Neural crest cell (in vitro differentiated cells): ENCODE results near the gene MTCL1. TPM values are rescaled to one million over a fixed set of nuclear protein-coding genes. Genes with fewer than 3 reads are reported as not detected.
A peak's percentile ranks its signal among the peaks of the same experiment; 100 is the strongest.

Source experiments
- DNase-seq: peaks from one replicate; pipeline ENCODE4 v3.0.0; 2021; ENCODE audit warnings: low read depth, mixed read lengths, low spot score
- H3K27ac Mint-ChIP-seq: one replicate; pipeline ENCODE4 v1.8.0; 2021; ENCODE audit warnings: mild to moderate bottlenecking, mixed read lengths; ENCODE audit not compliant: unreplicated experiment
- H3K27me3 Mint-ChIP-seq: 2 replicates; pipeline ENCODE4 v1.8.0; 2021; ENCODE audit warnings: low read depth, mild to moderate bottlenecking, mixed read lengths
- H3K36me3 Mint-ChIP-seq: 2 replicates; pipeline ENCODE4 v1.8.0; 2021; ENCODE audit warnings: low read depth, mild to moderate bottlenecking, mixed read lengths
- H3K4me1 Mint-ChIP-seq: 2 replicates; pipeline ENCODE4 v1.8.0; 2021; ENCODE audit warnings: mixed read lengths
- H3K4me3 Mint-ChIP-seq: one replicate; pipeline ENCODE4 v1.8.0; 2021; ENCODE audit warnings: mild to moderate bottlenecking, mixed read lengths
- H3K9me3 Mint-ChIP-seq: 2 replicates; pipeline ENCODE4 v1.8.0; 2021; ENCODE audit warnings: mixed read lengths
- CTCF ChIP-seq: fragments of 200-600 bp; sonication (generic); conservative IDR thresholded peaks from 2 replicates; pipeline ENCODE4 v1.5.0; 2021; ENCODE audit warnings: antibody characterized with exemption, mild to moderate bottlenecking
- total RNA-seq: library from RNA; stranded (reverse); gene quantifications from 2 replicates; pipeline ENCODE4 v1.2.1, GENCODE V29; 2021

The MTCL1 gene
- total RNA-seq, 1 donor from 2014 or later, result 17.8 TPM

DNA sequence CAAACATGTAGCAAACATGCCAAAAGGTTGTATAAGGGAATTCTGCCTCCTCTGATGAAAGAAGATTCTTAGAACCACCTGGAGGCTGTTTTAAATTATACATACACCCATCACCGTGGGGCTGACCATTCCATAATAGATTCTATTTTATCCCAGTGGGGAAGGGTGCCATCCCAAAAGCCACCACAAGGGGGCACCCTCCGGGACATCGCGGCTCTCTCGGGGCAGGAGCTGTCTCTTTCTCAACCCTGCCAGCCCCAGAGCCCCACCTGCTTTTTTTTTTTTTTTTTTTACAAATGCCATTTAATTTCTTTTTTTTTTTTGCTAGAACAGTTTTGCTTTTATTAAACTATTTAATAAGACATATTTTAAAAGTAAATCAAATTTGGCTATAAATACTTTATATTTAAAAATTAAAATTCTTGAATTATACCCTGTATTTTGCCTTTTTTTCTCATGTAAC, 8.6 kb upstream of the MTCL1 start:
- Mint-ChIP-seq H3K36me3 (no peaks in the 10 kb centered on the region), H3K4me3 (no peak overlapping the region), H3K27me3 (peaks cover 3% of the 10 kb centered on the region), H3K9me3 (no peaks in the 10 kb centered on the region), H3K4me1 (no peaks in the 10 kb centered on the region), H3K27ac (no peak overlapping the region)
- TF ChIP-seq CTCF, result peak; percentile 93
- DNase-seq, result peak; percentile 84

DNA sequence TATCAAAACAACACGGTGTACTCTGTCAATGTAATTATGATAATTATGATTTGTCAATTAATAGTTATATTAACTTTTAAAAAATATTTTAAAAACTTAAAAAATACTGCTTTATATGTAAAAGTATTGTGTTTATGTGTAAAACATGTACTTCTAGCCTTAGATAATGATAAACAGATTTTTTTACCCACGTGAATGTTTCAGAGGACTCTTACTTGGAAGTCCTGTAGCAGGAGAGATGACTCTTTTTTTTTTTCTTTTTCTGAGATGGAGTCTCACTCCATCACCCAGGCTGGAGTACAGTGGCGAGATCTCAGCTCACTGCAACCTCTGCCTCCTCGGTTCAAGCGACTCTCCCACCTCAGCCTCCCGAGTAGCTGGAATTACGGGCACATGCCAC, 6.2 kb upstream of the MTCL1 start:
- TF ChIP-seq CTCF, result no peak
- H3K4me1 Mint-ChIP-seq, result peaks cover 3% of the 10 kb centered on the region
- no peaks in the 10 kb centered on the region for H3K36me3 Mint-ChIP-seq
- no peak for DNase-seq
- no peak overlapping the region for H3K4me3 Mint-ChIP-seq
- H3K9me3 Mint-ChIP-seq, result no peaks in the 10 kb centered on the region
- peaks cover 18% of the 10 kb centered on the region for H3K27me3 Mint-ChIP-seq
- H3K27ac Mint-ChIP-seq, result no peak overlapping the region

DNA sequence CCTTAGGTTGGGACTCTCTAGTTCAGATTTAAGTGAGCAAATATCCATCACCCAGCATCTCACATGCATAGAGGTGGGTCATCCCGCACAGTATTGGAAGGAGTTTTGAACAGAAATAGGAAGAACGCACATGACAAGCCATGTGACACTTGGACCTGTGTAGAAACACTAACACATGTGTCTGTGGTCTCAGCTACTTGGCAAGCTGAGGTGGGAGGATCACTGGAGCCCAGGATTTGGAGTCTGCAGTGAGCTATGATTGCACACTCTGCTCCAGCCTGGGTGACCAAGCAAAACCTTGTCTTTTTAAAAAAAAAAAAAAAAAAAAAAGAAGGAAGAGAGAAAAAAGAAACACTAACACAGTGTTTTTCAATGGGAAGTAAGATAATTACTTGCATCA, 5.4 kb upstream of the MTCL1 start:
- no peaks in the 10 kb centered on the region for H3K9me3 Mint-ChIP-seq
- H3K4me1 Mint-ChIP-seq, result peaks cover 9% of the 10 kb centered on the region
- DNase-seq, result no peak
- no peak for TF ChIP-seq CTCF
- no peak overlapping the region for H3K27ac Mint-ChIP-seq
- H3K36me3 Mint-ChIP-seq, result no peaks in the 10 kb centered on the region
- H3K4me3 Mint-ChIP-seq, result no peak overlapping the region
- H3K27me3 Mint-ChIP-seq, result peaks cover 24% of the 10 kb centered on the region

DNA sequence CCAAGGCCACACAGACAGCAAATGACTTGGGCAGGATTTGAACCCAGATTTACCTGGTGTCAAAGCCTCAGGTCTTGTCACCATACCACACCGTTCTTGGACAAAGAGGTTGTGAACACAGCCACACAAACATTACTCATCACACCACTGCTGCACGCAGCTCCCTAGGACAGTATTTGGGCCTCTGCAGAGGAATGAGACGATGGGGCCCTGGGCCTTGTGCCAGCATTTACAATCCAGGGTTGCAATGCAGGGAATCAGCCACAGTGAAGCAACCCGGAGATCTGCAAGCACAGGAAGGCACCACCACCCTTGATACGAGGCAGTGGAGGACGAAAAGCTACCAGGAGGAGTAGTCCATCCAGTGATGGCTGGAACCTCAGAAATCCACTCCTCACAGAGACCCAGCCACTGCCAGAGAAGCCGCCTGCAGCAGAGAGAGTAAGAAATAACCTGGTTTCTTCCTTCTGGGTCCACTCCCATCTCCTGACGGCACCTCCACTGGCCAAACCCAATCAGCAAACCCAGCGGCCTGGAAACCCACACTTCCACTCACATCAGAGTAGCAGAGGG, 3.7 kb upstream of the MTCL1 start:
- no peak for TF ChIP-seq CTCF
- H3K27me3 Mint-ChIP-seq, result peaks cover 24% of the 10 kb centered on the region
- no peaks in the 10 kb centered on the region for H3K9me3 Mint-ChIP-seq
- H3K27ac Mint-ChIP-seq, result no peak overlapping the region
- peaks cover 10% of the 10 kb centered on the region for H3K4me1 Mint-ChIP-seq
- DNase-seq, result no peak
- H3K36me3 Mint-ChIP-seq, result no peaks in the 10 kb centered on the region
- peak overlapping the region; percentile 56 for H3K4me3 Mint-ChIP-seq

DNA sequence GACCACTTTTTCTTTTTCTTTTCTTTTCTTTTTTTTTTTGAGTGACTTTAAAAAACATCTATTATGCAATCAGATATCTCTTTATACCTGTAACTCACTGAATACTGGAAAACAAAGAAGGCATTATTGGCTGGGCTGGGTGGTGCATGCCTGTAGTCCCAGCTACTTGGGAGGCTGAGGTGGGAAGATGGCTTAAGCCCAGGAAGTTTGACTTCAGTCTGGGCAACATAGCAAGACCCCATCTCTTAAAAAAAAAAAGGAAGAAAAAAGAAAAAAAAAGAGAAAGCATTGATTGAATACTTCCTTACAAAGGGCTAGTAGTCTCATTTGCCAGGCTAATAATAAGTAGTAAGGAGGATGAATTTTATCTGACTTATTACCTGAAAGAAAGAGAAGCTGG, 2.7 kb upstream of the MTCL1 start:
- no peak overlapping the region for H3K27ac Mint-ChIP-seq
- no peaks in the 10 kb centered on the region for H3K36me3 Mint-ChIP-seq
- H3K9me3 Mint-ChIP-seq, result no peaks in the 10 kb centered on the region
- DNase-seq, result no peak
- no peak for TF ChIP-seq CTCF
- peaks cover 20% of the 10 kb centered on the region for H3K4me1 Mint-ChIP-seq
- peaks cover 35% of the 10 kb centered on the region for H3K27me3 Mint-ChIP-seq
- H3K4me3 Mint-ChIP-seq, result peak overlapping the region; percentile 78
